GM12875 (cell line): Measurements from ENCODE around the gene A1BG.

Source experiments
- H3K4me3 ChIP-seq: one replicate; pipeline ENCODE4 v1.5.1; 2011; ENCODE audit warnings: low read depth, low read length, control low read depth
- CTCF ChIP-seq: IDR thresholded peaks from 2 replicates; pipeline ENCODE4 v1.5.1; 2011; ENCODE audit warnings: low read depth, mild to moderate bottlenecking, control low read depth, inconsistent platforms, low read length, moderate library complexity, borderline replicate concordance; ENCODE audit not compliant: insufficient read depth

Gene A1BG

GRCh38 chr19:58362272-58362994 lies 9.1 kb upstream of the A1BG start, which contains the start of gene ZNF497:
Gene ZNF497, minus strand, starts transcription at chr19:58362751. Its CDS starts 5,116 bp downstream, at chr19:58357635.
- H3K4me3 ChIP-seq = peak within 1 kb of the TSS; percentile 68
- no peak for TF ChIP-seq CTCF

GRCh38 chr19:58361900-58362271 lies 8.6 kb upstream of the A1BG start:
- TF ChIP-seq CTCF = no peak

GRCh38 chr19:58357481-58358145 lies 4.3 kb upstream of the A1BG start:
- H3K4me3 ChIP-seq = no peak overlapping the region
- no peak for TF ChIP-seq CTCF

More at GRCh38 chr19:58361900-58362271, 8.6 kb upstream of the A1BG start:
- peak overlapping the region; percentile 68 for H3K4me3 ChIP-seq

- no peak for TF ChIP-seq CTCF
- no peak overlapping the region for H3K4me3 ChIP-seq
These were observed 3.6 kb upstream of the A1BG start for GRCh38 chr19:58356766-58357480.

- TF ChIP-seq CTCF = no peak
- no peak overlapping the region for H3K4me3 ChIP-seq
These were observed 2.8 kb upstream of the A1BG start for GRCh38 chr19:58355908-58356765.

- H3K4me3 ChIP-seq = no peak overlapping the region
- no peak for TF ChIP-seq CTCF
These were observed 2.0 kb upstream of the A1BG start for GRCh38 chr19:58355215-58355796.
